GM23338 (cell line): Measurements from ENCODE around the gene ACO2. TPM values are rescaled to one million over a fixed set of nuclear protein-coding genes. Genes with fewer than 3 reads are reported as not detected.

ENCODE experiments used
- ATAC-seq: fragments of 200-7000 bp; cut with Tn5 transposase; 3 replicates; pipeline ENCODE4 v1.9.1; 2020
- DNase-seq: peaks from one replicate; pipeline ENCODE4 v3.0.0-alpha.2; 2015; ENCODE audit warnings: low spot score
- H2AFZ ChIP-seq: fragments of 200-600 bp; sonication (generic); 2 replicates; pipeline ENCODE4 v1.8.0; 2016; ENCODE audit warnings: antibody characterized with exemption, mild to moderate bottlenecking, moderate library complexity
- H3F3A ChIP-seq: fragments of 200-600 bp; sonication (generic); replicated peaks from 2 replicates; pipeline ENCODE4 v1.8.0; 2017; ENCODE audit warnings: antibody characterized with exemption, mixed run types, low read depth
- H3K27ac ChIP-seq: fragments of 200-600 bp; sonication (generic); 2 replicates; pipeline ENCODE4 v1.6.1; 2016; ENCODE audit warnings: low read depth
- H3K27me3 ChIP-seq: fragments of 200-600 bp; sonication (generic); 2 replicates; pipeline ENCODE4 v1.8.0; 2016; ENCODE audit warnings: mild to moderate bottlenecking, mixed run types, moderate library complexity; ENCODE audit not compliant: insufficient read depth
- H3K36me3 ChIP-seq: fragments of 200-600 bp; sonication (generic); 2 replicates; pipeline ENCODE4 v1.8.0; 2016; ENCODE audit warnings: mild to moderate bottlenecking; ENCODE audit not compliant: insufficient read depth
- H3K4me1 ChIP-seq: fragments of 200-600 bp; sonication (generic); 2 replicates; pipeline ENCODE4 v1.8.0; 2016; ENCODE audit warnings: mild to moderate bottlenecking, moderate library complexity; ENCODE audit not compliant: insufficient read depth
- H3K4me2 ChIP-seq: fragments of 200-600 bp; sonication (generic); 2 replicates; pipeline ENCODE4 v1.7.1; 2017; ENCODE audit warnings: mixed run types
- H3K4me3 ChIP-seq: fragments of 200-600 bp; sonication (generic); 2 replicates; pipeline ENCODE4 v1.6.1; 2016; ENCODE audit warnings: mixed run types
- H3K79me2 ChIP-seq: fragments of 200-600 bp; sonication (generic); replicated peaks from 2 replicates; pipeline ENCODE4 v1.8.0; 2017; ENCODE audit warnings: mild to moderate bottlenecking; ENCODE audit not compliant: insufficient read depth
- H3K9me2 ChIP-seq: fragments of 200-600 bp; sonication (generic); 2 replicates; pipeline ENCODE4 v1.8.0; 2017; ENCODE audit not compliant: insufficient read depth
- H4K20me1 ChIP-seq: fragments of 200-600 bp; sonication (generic); replicated peaks from 2 replicates; pipeline ENCODE4 v1.8.0; 2017; ENCODE audit warnings: mild to moderate bottlenecking; ENCODE audit not compliant: insufficient read depth
- H3K27ac Mint-ChIP-seq: 2 replicates; pipeline ENCODE4 v1.8.0; 2020; ENCODE audit warnings: inconsistent platforms, mild to moderate bottlenecking, moderate library complexity, mixed read lengths
- H3K27me3 Mint-ChIP-seq: 3 replicates; pipeline ENCODE4 v1.8.0; 2022; ENCODE audit warnings: low read depth, mild to moderate bottlenecking, moderate library complexity, mixed read lengths, inconsistent platforms; ENCODE audit not compliant: insufficient read depth, poor library complexity
- H3K36me3 Mint-ChIP-seq: 3 replicates; pipeline ENCODE4 v1.8.0; 2021; ENCODE audit warnings: low read depth, mild to moderate bottlenecking, inconsistent platforms, moderate library complexity, mixed read lengths
- H3K4me1 Mint-ChIP-seq: 3 replicates; pipeline ENCODE4 v1.8.0; 2020; ENCODE audit warnings: mild to moderate bottlenecking, inconsistent platforms, mixed read lengths
- H3K4me3 Mint-ChIP-seq: 3 replicates; pipeline ENCODE4 v1.8.0; 2021; ENCODE audit warnings: moderate library complexity, mild to moderate bottlenecking, inconsistent platforms, mixed read lengths
- H3K9me3 Mint-ChIP-seq: 3 replicates; pipeline ENCODE4 v1.8.0; 2020; ENCODE audit warnings: moderate library complexity, mild to moderate bottlenecking, inconsistent platforms, mixed read lengths
- CREB1 ChIP-seq: fragments of 250-450 bp; sonication (Bioruptor Pico); IDR thresholded peaks from 2 replicates; pipeline ENCODE4 v1.5.0; 2020; ENCODE audit warnings: low read depth, mild to moderate bottlenecking, moderate library complexity
- EZH2 ChIP-seq: fragments of 200-600 bp; sonication (generic); IDR thresholded peaks from one replicate; pipeline ENCODE4 v1.8.0; 2017; ENCODE audit warnings: antibody characterized with exemption, mild to moderate bottlenecking, low read depth; ENCODE audit not compliant: unreplicated experiment
- EZH2phosphoT487 ChIP-seq: fragments of 200-600 bp; sonication (generic); IDR thresholded peaks from one replicate; pipeline ENCODE4 v1.8.1; 2018; ENCODE audit warnings: antibody characterized with exemption; ENCODE audit not compliant: unreplicated experiment
- JUNB ChIP-seq: IDR thresholded peaks from one replicate; pipeline ENCODE4 v1.6.1; 2016; ENCODE audit warnings: antibody characterized with exemption; ENCODE audit not compliant: unreplicated experiment
- NANOG ChIP-seq: IDR thresholded peaks from 2 replicates; pipeline ENCODE4 v1.6.1; 2016; ENCODE audit warnings: antibody characterized with exemption, borderline replicate concordance
- POLR2AphosphoS5 ChIP-seq: IDR thresholded peaks from 2 replicates; pipeline ENCODE4 v1.6.1; 2016; ENCODE audit warnings: antibody characterized with exemption, low read depth
- ZNF114 ChIP-seq: fragments of 250-450 bp; sonication (Bioruptor Pico); IDR thresholded peaks from 2 replicates; pipeline ENCODE4 v1.5.0; 2020; ENCODE audit warnings: mild to moderate bottlenecking, moderate library complexity
- ZNF331 ChIP-seq: fragments of 250-450 bp; sonication (Bioruptor Pico); IDR thresholded peaks from 2 replicates; pipeline ENCODE4 v1.5.0; 2020; ENCODE audit warnings: low read depth, mild to moderate bottlenecking, moderate library complexity
- ZNF462 ChIP-seq: fragments of 250-450 bp; sonication (Bioruptor Pico); IDR thresholded peaks from 2 replicates; pipeline ENCODE4 v1.5.0; 2020; ENCODE audit warnings: mild to moderate bottlenecking, moderate library complexity
- polyA plus RNA-seq: library from polyadenylated mRNA; unstranded; fragments of >200 nt; fragmentation: Nextera tagmentation; extraction: Ambion mirVana; gene quantifications from 2 replicates; pipeline ENCODE4 v1.2.1, GENCODE V29; 2016
- total RNA-seq: library from RNA; depleted of rRNA; stranded (reverse); fragments of >200 nt; shearing (Covaris generic); gene quantifications from 2 replicates; pipeline ENCODE4 v1.2.3, GENCODE V29; 2014
- TF ChIP-seq, protein P1 (sequence below): IDR thresholded peaks from one replicate; pipeline ENCODE4 v1.6.1; 2018; ENCODE audit warnings: antibody characterized with exemption; ENCODE audit not compliant: unreplicated experiment
- TF ChIP-seq, protein P2 (sequence below), 2 experiments: fragments of 200-600 bp in 1 of 2; sonication (generic) in 1 of 2; conservative IDR thresholded peaks; 2 replicates each; pipeline versions ENCODE4 v1.5.1 to v1.6.1; 2016 to 2017; ENCODE audit warnings: antibody characterized with exemption in 2 of 2, low read depth in 2 of 2, mild to moderate bottlenecking in 2 of 2, moderate library complexity in 1 of 2
- TF ChIP-seq, protein P3 (sequence below): IDR thresholded peaks from 2 replicates; pipeline ENCODE4 v1.6.1; 2016; ENCODE audit warnings: antibody characterized with exemption

ACO2 gene
- total and polyA plus RNA-seq, 2 experiments from 2014 or later = 36.2 to 79.7 TPM

- H3K79me2 ChIP-seq = peaks cover under 1% of the 10 kb centered on the region; the same call in 1 of the 2 replicates
- Mint-ChIP-seq H3K27me3 (peaks cover 27% of the 10 kb centered on the region), H3K4me3 (no peak overlapping the region), H3K27ac (no peak overlapping the region), H3K4me1 (peaks cover 6% of the 10 kb centered on the region), H3K36me3 (peaks cover 65% of the 10 kb centered on the region), H3K9me3 (no peaks in the 10 kb centered on the region)
- no peak overlapping the region for H2AFZ ChIP-seq
- H3K36me3 ChIP-seq = peaks cover 22% of the 10 kb centered on the region; the same call in 1 of the 2 replicates
- no peak overlapping the region for H3K27ac ChIP-seq
- no peak overlapping the region for H3K4me3 ChIP-seq
- ATAC-seq (no peak), DNase-seq (no peak)
- 0 out of 2 replicates have a peak, but pooled peaks cover 3% of the 10 kb centered on the region for H3K4me1 ChIP-seq
- H3K4me2 ChIP-seq = no peak overlapping the region
- H3F3A ChIP-seq = peaks cover 22% of the 10 kb centered on the region
- peaks cover 12% of the 10 kb centered on the region for H4K20me1 ChIP-seq
- H3K9me2 ChIP-seq = no peaks in the 10 kb centered on the region
- TF ChIP-seq EZH2 (no peak), EZH2phosphoT487 (no peak), ZNF114 (no peak), ZNF462 (no peak), POLR2AphosphoS5 (no peak; the same call in 1 of the 2 replicates), ZNF331 (CRISPR knock-in tag) (no peak), NANOG (no peak), CREB1 (CRISPR knock-in tag) (no peak), JUNB (no peak)
- TF ChIP-seq, protein P1, sequence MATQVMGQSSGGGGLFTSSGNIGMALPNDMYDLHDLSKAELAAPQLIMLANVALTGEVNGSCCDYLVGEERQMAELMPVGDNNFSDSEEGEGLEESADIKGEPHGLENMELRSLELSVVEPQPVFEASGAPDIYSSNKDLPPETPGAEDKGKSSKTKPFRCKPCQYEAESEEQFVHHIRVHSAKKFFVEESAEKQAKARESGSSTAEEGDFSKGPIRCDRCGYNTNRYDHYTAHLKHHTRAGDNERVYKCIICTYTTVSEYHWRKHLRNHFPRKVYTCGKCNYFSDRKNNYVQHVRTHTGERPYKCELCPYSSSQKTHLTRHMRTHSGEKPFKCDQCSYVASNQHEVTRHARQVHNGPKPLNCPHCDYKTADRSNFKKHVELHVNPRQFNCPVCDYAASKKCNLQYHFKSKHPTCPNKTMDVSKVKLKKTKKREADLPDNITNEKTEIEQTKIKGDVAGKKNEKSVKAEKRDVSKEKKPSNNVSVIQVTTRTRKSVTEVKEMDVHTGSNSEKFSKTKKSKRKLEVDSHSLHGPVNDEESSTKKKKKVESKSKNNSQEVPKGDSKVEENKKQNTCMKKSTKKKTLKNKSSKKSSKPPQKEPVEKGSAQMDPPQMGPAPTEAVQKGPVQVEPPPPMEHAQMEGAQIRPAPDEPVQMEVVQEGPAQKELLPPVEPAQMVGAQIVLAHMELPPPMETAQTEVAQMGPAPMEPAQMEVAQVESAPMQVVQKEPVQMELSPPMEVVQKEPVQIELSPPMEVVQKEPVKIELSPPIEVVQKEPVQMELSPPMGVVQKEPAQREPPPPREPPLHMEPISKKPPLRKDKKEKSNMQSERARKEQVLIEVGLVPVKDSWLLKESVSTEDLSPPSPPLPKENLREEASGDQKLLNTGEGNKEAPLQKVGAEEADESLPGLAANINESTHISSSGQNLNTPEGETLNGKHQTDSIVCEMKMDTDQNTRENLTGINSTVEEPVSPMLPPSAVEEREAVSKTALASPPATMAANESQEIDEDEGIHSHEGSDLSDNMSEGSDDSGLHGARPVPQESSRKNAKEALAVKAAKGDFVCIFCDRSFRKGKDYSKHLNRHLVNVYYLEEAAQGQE = no peak
- TF ChIP-seq, protein P2, sequence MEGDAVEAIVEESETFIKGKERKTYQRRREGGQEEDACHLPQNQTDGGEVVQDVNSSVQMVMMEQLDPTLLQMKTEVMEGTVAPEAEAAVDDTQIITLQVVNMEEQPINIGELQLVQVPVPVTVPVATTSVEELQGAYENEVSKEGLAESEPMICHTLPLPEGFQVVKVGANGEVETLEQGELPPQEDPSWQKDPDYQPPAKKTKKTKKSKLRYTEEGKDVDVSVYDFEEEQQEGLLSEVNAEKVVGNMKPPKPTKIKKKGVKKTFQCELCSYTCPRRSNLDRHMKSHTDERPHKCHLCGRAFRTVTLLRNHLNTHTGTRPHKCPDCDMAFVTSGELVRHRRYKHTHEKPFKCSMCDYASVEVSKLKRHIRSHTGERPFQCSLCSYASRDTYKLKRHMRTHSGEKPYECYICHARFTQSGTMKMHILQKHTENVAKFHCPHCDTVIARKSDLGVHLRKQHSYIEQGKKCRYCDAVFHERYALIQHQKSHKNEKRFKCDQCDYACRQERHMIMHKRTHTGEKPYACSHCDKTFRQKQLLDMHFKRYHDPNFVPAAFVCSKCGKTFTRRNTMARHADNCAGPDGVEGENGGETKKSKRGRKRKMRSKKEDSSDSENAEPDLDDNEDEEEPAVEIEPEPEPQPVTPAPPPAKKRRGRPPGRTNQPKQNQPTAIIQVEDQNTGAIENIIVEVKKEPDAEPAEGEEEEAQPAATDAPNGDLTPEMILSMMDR (conservative IDR thresholded peaks at IDR 0.05; ENCODE audit: low read depth in 2 of 2) = no peak
- TF ChIP-seq, protein P3, sequence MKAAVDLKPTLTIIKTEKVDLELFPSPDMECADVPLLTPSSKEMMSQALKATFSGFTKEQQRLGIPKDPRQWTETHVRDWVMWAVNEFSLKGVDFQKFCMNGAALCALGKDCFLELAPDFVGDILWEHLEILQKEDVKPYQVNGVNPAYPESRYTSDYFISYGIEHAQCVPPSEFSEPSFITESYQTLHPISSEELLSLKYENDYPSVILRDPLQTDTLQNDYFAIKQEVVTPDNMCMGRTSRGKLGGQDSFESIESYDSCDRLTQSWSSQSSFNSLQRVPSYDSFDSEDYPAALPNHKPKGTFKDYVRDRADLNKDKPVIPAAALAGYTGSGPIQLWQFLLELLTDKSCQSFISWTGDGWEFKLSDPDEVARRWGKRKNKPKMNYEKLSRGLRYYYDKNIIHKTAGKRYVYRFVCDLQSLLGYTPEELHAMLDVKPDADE = no peak
- H3K27me3 ChIP-seq = no peaks in the 10 kb centered on the region
Observed at GRCh38 chr22:41530890-41531714, 62.2 kb downstream of the ACO2 start.
